A549 (cell line): ENCODE data around the gene ATXN10.

Source experiments
- BCL3 ChIP-seq: fragments of >200 bp; sonication (Bioruptor Twin); formaldehyde crosslinking; IDR thresholded peaks from 3 replicates; pipeline ENCODE4 v1.6.1; 2016
- BHLHE40 ChIP-seq: IDR thresholded peaks from 2 replicates; pipeline ENCODE4 v1.6.1; 2012; ENCODE audit warnings: low read depth, low read length, inconsistent platforms
- CTCF ChIP-seq: fragments of >200 bp; sonication (Bioruptor Twin); formaldehyde crosslinking; IDR thresholded peaks from 3 replicates; pipeline ENCODE4 v1.5.1; 2016
- EP300 ChIP-seq, 2 experiments: fragments of >200 bp; sonication (Bioruptor Twin); formaldehyde crosslinking; IDR thresholded peaks; 2 replicates in 1 of 2; 3 replicates in 1 of 2; pipeline ENCODE4 v1.6.1; 2016 to 2017
- ESRRA ChIP-seq: fragments of 150-350 bp; IDR thresholded peaks from 2 replicates; pipeline ENCODE4 v1.6.1; 2014; ENCODE audit warnings: mild to moderate bottlenecking, low read length, borderline replicate concordance
- HOXB13 ChIP-seq: fragments of 250-450 bp; sonication (Bioruptor Pico); IDR thresholded peaks from 2 replicates; pipeline ENCODE4 v1.5.0; 2020; ENCODE audit warnings: low read depth, mild to moderate bottlenecking, moderate library complexity
- MAX ChIP-seq: IDR thresholded peaks from 2 replicates; pipeline ENCODE4 v1.6.1; 2012
- SMC3 ChIP-seq: fragments of >200 bp; sonication (Bioruptor Twin); formaldehyde crosslinking; IDR thresholded peaks from 3 replicates; pipeline ENCODE4 v1.6.1; 2018; ENCODE audit warnings: inconsistent platforms

- TF ChIP-seq CTCF (no peak), ESRRA (no peak), EP300 (IDR thresholded peaks at IDR 0.05) (no peak), MAX (no peak), BCL3 (no peak), SMC3 (no peak), HOXB13 (CRISPR knock-in tag) (no peak), BHLHE40 (no peak)
These were observed 79.0 kb downstream of the ATXN10 start for GRCh38 chr22:45750626-45751025.
